K562 (cell line): ENCODE measurements around the gene COG4. TPM values are rescaled to one million over a fixed set of nuclear protein-coding genes. Genes with fewer than 3 reads are reported as not detected.

Experiments
- ATAC-seq: fragments of 200-7000 bp; cut with Tn5 transposase; 3 replicates; pipeline ENCODE4 v1.9.1; 2020; ENCODE audit warnings: moderate library complexity
- BruUV-seq: library from RNA; stranded (reverse); fragments of 400-500 nt; replicated peaks from 2 replicates; lab custom pipeline; 2021; lab: Mats Ljungman, UMichigan
- CTCF ChIA-PET: fragments of 300-600 bp; formaldehyde crosslinking; extraction: SDS; loops from one replicate; lab custom pipeline; 2021; ENCODE audit warnings: low intra/inter-chr PET ratio; lab: Yijun Ruan, JAX
- POLR2A ChIA-PET: fragments of 300-600, 350-650 bp; sonication (Branson Sonifier 250); formaldehyde crosslinking; extraction: SDS; loops from one replicate; lab custom pipeline; 2021; ENCODE audit warnings: antibody characterized with exemption, inconsistent platforms; lab: Yijun Ruan, JAX
- DNase-seq, 4 experiments: peaks; one replicate each; pipeline versions ENCODE4 v3.0.0 to v3.0.0-alpha.2; 2011 to 2018; ENCODE audit warnings: low spot score in 3 of 4, mixed read lengths in 3 of 4; ENCODE audit errors: extremely low read depth in 1 of 4
- FAIRE-seq: peaks from 2 replicates; lab custom pipeline; 2011; peaks lifted over from hg19 to GRCh38; lab: Jason Lieb, UNC
- H2AFZ ChIP-seq: 2 replicates; pipeline ENCODE4 v1.6.0; 2011; ENCODE audit warnings: low read depth, low read length, control low read depth, inconsistent platforms
- H3K27ac ChIP-seq: fragments of 200-600 bp; 3 replicates; pipeline ENCODE4 v1.8.0; 2011; ENCODE audit warnings: low read depth, mild to moderate bottlenecking, control low read depth, inconsistent platforms, low read length, moderate library complexity, mixed read lengths; ENCODE audit errors: extremely low read depth
- H3K27me3 ChIP-seq, 2 experiments: fragments of 300-600 bp in 1 of 2; 2 replicates in 1 of 2; 3 replicates in 1 of 2; pipeline versions ENCODE4 v1.6.0 to v1.8.0; 2011; ENCODE audit warnings: inconsistent platforms in 2 of 2, low read length in 2 of 2, mild to moderate bottlenecking in 1 of 2, mixed read lengths in 1 of 2, moderate library complexity in 1 of 2; ENCODE audit not compliant: control insufficient read depth in 2 of 2, insufficient read depth in 2 of 2
- H3K36me3 ChIP-seq: fragments of 300-600 bp; 3 replicates; pipeline ENCODE4 v1.8.0; 2011; ENCODE audit warnings: mild to moderate bottlenecking, low read length, inconsistent platforms; ENCODE audit not compliant: control insufficient read depth, insufficient read depth
- H3K4me1 ChIP-seq, 2 experiments: fragments of 200-600 bp in 1 of 2; replicated peaks in 1 of 2; 2 replicates in 1 of 2; 3 replicates in 1 of 2; pipeline versions ENCODE4 v1.5.1 to v1.8.0; 2011; ENCODE audit warnings: inconsistent platforms in 2 of 2, low read length in 2 of 2, mild to moderate bottlenecking in 1 of 2, mixed read lengths in 1 of 2, moderate library complexity in 1 of 2; ENCODE audit not compliant: control insufficient read depth in 2 of 2, insufficient read depth in 2 of 2
- H3K4me2 ChIP-seq: 2 replicates; pipeline ENCODE4 v1.6.1; 2011; ENCODE audit warnings: low read length, control low read depth, inconsistent platforms, mixed read lengths; ENCODE audit not compliant: insufficient read depth
- H3K4me3 ChIP-seq: fragments of 200-600 bp; sonication (generic), shearing (Covaris generic); 2 replicates; pipeline ENCODE4 v1.5.1; 2016; ENCODE audit warnings: control low read depth, inconsistent platforms
- H3K79me2 ChIP-seq: fragments of 200-600 bp; 3 replicates; pipeline ENCODE4 v1.8.0; 2011; ENCODE audit warnings: low read length, inconsistent platforms; ENCODE audit not compliant: control insufficient read depth, insufficient read depth
- H3K9ac ChIP-seq, 2 experiments: 2 replicates each; pipeline versions ENCODE4 v1.6.0 to v1.6.1; 2011; ENCODE audit warnings: low read depth in 2 of 2, low read length in 2 of 2, control low read depth in 1 of 2, inconsistent platforms in 1 of 2, mild to moderate bottlenecking in 1 of 2, mixed read lengths in 1 of 2; ENCODE audit not compliant: insufficient read depth in 1 of 2
- H3K9me1 ChIP-seq: one replicate; pipeline ENCODE4 v1.6.0; 2011; ENCODE audit warnings: inconsistent platforms, mild to moderate bottlenecking, low read length, moderate library complexity; ENCODE audit not compliant: control insufficient read depth, insufficient read depth
- H3K9me3 ChIP-seq: replicated peaks from 2 replicates; pipeline ENCODE4 v1.5.1; 2011; ENCODE audit warnings: low read depth, low read length, inconsistent platforms; ENCODE audit not compliant: control insufficient read depth, insufficient read depth
- H4K20me1 ChIP-seq: replicated peaks from 2 replicates; pipeline ENCODE4 v1.6.1; 2011; ENCODE audit warnings: low read length, inconsistent platforms, mixed read lengths; ENCODE audit not compliant: control insufficient read depth, insufficient read depth
- ADNP ChIP-seq: fragments of 200-800 bp; sonication (Bioruptor generic); IDR thresholded peaks from 2 replicates; pipeline ENCODE4 v1.6.1; 2016; ENCODE audit warnings: missing genetic modification characterization, missing compliant biosample characterization
- ARHGAP35 ChIP-seq: fragments of 450-650 bp; IDR thresholded peaks from 2 replicates; pipeline ENCODE4 v1.6.1; 2018; ENCODE audit not compliant: partially characterized antibody
- CCAR2 ChIP-seq: fragments of 200-400 bp; formaldehyde crosslinking; IDR thresholded peaks from 2 replicates; pipeline ENCODE4 v1.6.1; 2017; ENCODE audit warnings: mild to moderate bottlenecking, low read depth, low read length
- HNRNPH1 ChIP-seq: fragments of 200-400 bp; formaldehyde crosslinking; optimal IDR thresholded peaks from 2 replicates; pipeline ENCODE3; 2017; ENCODE audit warnings: low read depth, mild to moderate bottlenecking, low read length, moderate library complexity
- HNRNPUL1 ChIP-seq: fragments of 200-400 bp; formaldehyde crosslinking; IDR thresholded peaks from 2 replicates; pipeline ENCODE4 v1.6.1; 2017; ENCODE audit warnings: low read length
- MCM2 ChIP-seq: fragments of 450-650 bp; IDR thresholded peaks from 2 replicates; pipeline ENCODE4 v1.6.1; 2017; ENCODE audit warnings: low read depth, mild to moderate bottlenecking
- PHF20 ChIP-seq: fragments of 450-650 bp; IDR thresholded peaks from 2 replicates; pipeline ENCODE4 v1.6.1; 2018; ENCODE audit not compliant: partially characterized antibody
- TAF1 ChIP-seq: IDR thresholded peaks from 2 replicates; pipeline ENCODE4 v1.6.1; 2011; ENCODE audit warnings: mild to moderate bottlenecking, low read length, moderate library complexity; ENCODE audit not compliant: insufficient read depth, control insufficient read depth, severe bottlenecking; ENCODE audit errors: extremely low read depth
- TEAD2 ChIP-seq: fragments of 450-650 bp; IDR thresholded peaks from 2 replicates; pipeline ENCODE4 v1.6.1; 2016; ENCODE audit warnings: missing genetic modification characterization, control low read depth, missing compliant biosample characterization
- WGBS: fragments of 100-300 bp; shearing (Covaris generic); methylation state at CpG from one replicate; pipeline ENCODE4 v1.1.6; 2016; ENCODE audit warnings: low coverage, mixed read lengths; ENCODE audit not compliant: insufficient coverage; ENCODE audit errors: missing lambda C conversion rate; 5-methylcytosine and 5-hydroxymethylcytosine counted together
- in situ Hi-C: fragments of 300-500 bp; cut with MboI; formaldehyde crosslinking; loops from 4 replicates; pipeline ENCODE4 v1.15.0; 2018; ENCODE audit warnings: inconsistent platforms, mixed read lengths
- intact Hi-C: fragments of 100-400 bp; cut with micrococcal nuclease; formaldehyde crosslinking; loops from 2 replicates; pipeline ENCODE4 v1.14.2; 2022
- polyA plus RNA-seq, 8 experiments: library from polyadenylated mRNA; depleted of rRNA in 4 of 8; stranded (reverse) in 5 of 8; unstranded in 3 of 8; fragments of >200 nt; fragmentation: Nextera tagmentation in 2 of 8; fragmentation: Illumina TruSeq in 1 of 8; extraction: Ambion mirVana in 2 of 8; extraction: Trizol in 1 of 8; gene quantifications; 2 replicates each; pipeline versions ENCODE4 v1.2.1 to v1.2.3, GENCODE V29; 2011 to 2014; ENCODE audit warnings: inconsistent platforms in 1 of 8, missing spikeins in 1 of 8
- total RNA-seq, 7 experiments: library from RNA; depleted of rRNA in 6 of 7; stranded (reverse); fragments of >200 nt in 6 of 7; fragmentation: Illumina TruSeq in 2 of 7; extraction: Trizol in 2 of 7; gene quantifications; 2 replicates each; pipeline versions ENCODE4 v1.2.1 to v1.2.3, GENCODE V29; 2011 to 2021; ENCODE audit warnings: low replicate concordance in 1 of 7
- TF ChIP-seq, protein P1 (sequence below): fragments of 450-650 bp; formaldehyde crosslinking; conservative IDR thresholded peaks from 2 replicates; pipeline ENCODE4 v1.4.0; 2022; ENCODE audit warnings: mild to moderate bottlenecking, missing genetic modification characterization

Gene COG4
- total and polyA plus RNA-seq, 9 of the 15 experiments (the other 6 are each of a cell fraction or from before 2014, with no cell fraction given): 13.7 to 73.9 (median 44.2) TPM

DNA sequence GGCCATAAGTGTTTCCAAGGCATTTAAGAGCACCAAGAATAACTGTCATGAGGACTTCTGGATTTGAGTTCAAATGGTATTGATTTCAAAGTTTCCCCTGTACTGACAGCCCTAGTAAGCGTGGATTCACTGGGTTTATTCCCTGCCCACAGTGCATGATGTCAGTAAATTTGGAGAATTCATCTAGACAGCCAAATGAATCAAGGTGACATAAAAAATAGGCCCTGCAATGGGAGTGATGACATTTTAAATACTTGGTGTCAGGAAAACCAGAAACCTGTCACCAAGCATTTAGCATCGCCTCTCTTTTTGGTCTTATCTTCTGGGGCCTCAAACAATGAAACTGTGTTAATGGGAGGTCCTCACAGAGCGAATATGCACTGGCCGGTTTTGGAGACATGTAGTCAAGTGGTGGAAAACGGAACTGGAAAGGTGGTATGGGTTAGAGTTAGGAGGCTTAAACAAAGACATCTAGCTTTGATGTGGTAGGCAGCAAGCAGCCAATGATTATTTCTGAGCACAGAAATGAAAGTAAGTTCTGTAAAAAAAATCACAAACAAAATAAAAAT is 29.1 kb downstream of the COG4 start:
- H3K36me3 ChIP-seq: peaks cover 50% of the 10 kb centered on the region; the same call in 2 of the 3 replicates
- H4K20me1 ChIP-seq: no peaks in the 10 kb centered on the region
- ChIA-PET POLR2A (interaction anchor here (1.1 kb wide), 1 partner anchor 15 kb away, joined by 3 read pairs; no protein-coding TSS in a partner anchor), CTCF (no interaction called here)
- no peak overlapping the region for H2AFZ ChIP-seq
- H3K9me1 ChIP-seq: no peaks in the 10 kb centered on the region
- H3K9ac ChIP-seq: no peak overlapping the region
- in situ Hi-C loops (no loop called here), intact Hi-C loops (no loop called here)
- H3K27ac ChIP-seq: no peak overlapping the region
- H3K4me3 ChIP-seq: no peak overlapping the region
- no peaks in the 10 kb centered on the region for H3K9me3 ChIP-seq
- 63% methylated on average over 5 of the region's 5 CpGs for WGBS
- no peaks in the 10 kb centered on the region; a peak in 1 of 5 replicates for H3K4me1 ChIP-seq
- no peak for FAIRE-seq
- no peaks in the 10 kb centered on the region for H3K27me3 ChIP-seq
- ATAC-seq: no peak
- TF ChIP-seq HNRNPUL1: no peak
- no peak for TF ChIP-seq PHF20
- TF ChIP-seq CCAR2: no peak
- TF ChIP-seq ADNP: no peak
- no peak for TF ChIP-seq TAF1
- no peak for TF ChIP-seq MCM2
- no peak for TF ChIP-seq TEAD2 (tag)
- TF ChIP-seq, protein P1, sequence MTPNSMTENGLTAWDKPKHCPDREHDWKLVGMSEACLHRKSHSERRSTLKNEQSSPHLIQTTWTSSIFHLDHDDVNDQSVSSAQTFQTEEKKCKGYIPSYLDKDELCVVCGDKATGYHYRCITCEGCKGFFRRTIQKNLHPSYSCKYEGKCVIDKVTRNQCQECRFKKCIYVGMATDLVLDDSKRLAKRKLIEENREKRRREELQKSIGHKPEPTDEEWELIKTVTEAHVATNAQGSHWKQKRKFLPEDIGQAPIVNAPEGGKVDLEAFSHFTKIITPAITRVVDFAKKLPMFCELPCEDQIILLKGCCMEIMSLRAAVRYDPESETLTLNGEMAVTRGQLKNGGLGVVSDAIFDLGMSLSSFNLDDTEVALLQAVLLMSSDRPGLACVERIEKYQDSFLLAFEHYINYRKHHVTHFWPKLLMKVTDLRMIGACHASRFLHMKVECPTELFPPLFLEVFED (CRISPR knock-in tag): no peak
- no peak for TF ChIP-seq ARHGAP35
- no peak for TF ChIP-seq HNRNPH1
- H3K4me2 ChIP-seq: no peak overlapping the region
- no peaks in the 10 kb centered on the region for H3K79me2 ChIP-seq
- BruUV-seq: no TSS peak
- no peak for DNase-seq
